HFF-Myc (cell line): ENCODE data around the gene CCDC77.

Experiments
- DNase-seq: peaks from one replicate; pipeline ENCODE4 v3.0.0-alpha.2; 2011; ENCODE audit warnings: low read depth; ENCODE audit errors: extremely low read depth
- H3K4me3 ChIP-seq: replicated peaks from 2 replicates; pipeline ENCODE4 v1.5.1; 2011; ENCODE audit warnings: low read depth, mild to moderate bottlenecking, control low read depth, low read length
- CTCF ChIP-seq: IDR thresholded peaks from 2 replicates; pipeline ENCODE4 v1.5.1; 2012; ENCODE audit warnings: mild to moderate bottlenecking, low read depth, low read length, control low read depth; ENCODE audit errors: missing control alignments

CCDC77 gene

GRCh38 chr12:467591-467990, 66.1 kb downstream of the CCDC77 start:
- H3K4me3 ChIP-seq, result no peak overlapping the region
- DNase-seq, result no peak
- TF ChIP-seq CTCF, result no peak

- no peak overlapping the region for H3K4me3 ChIP-seq
- no peak for TF ChIP-seq CTCF
- DNase-seq, result no peak
Observed at GRCh38 chr12:468671-469389, 67.4 kb downstream of the CCDC77 start.

- DNase-seq, result no peak
- no peak for TF ChIP-seq CTCF
- no peak overlapping the region for H3K4me3 ChIP-seq
Observed at GRCh38 chr12:470133-470532, 68.7 kb downstream of the CCDC77 start.

GRCh38 chr12:473198-473597, 71.8 kb downstream of the CCDC77 start:
- DNase-seq, result no peak
- no peak for TF ChIP-seq CTCF
- H3K4me3 ChIP-seq, result no peak overlapping the region

GRCh38 chr12:473863-474577, 72.6 kb downstream of the CCDC77 start:
- no peak for TF ChIP-seq CTCF
- no peak overlapping the region for H3K4me3 ChIP-seq
- DNase-seq, result no peak

- TF ChIP-seq CTCF, result no peak
- DNase-seq, result no peak
- H3K4me3 ChIP-seq, result no peak overlapping the region
Observed at GRCh38 chr12:475286-475685, 73.8 kb downstream of the CCDC77 start.

- no peak for DNase-seq
- TF ChIP-seq CTCF, result no peak
- H3K4me3 ChIP-seq, result no peak overlapping the region
Observed at GRCh38 chr12:479161-479560, 77.7 kb downstream of the CCDC77 start.
